ENCODE data around the gene RNF26. TPM values are rescaled to one million over a fixed set of nuclear protein-coding genes. Genes with fewer than 3 reads are reported as not detected.
"Not testable (repeated sequence)": the region's sequence is repeated elsewhere in the genome, so short reads cannot be mapped to it uniquely, and the experiment has no call there.

RNF26 gene

GRCh38 chr11:119377961-119378667, 43.8 kb downstream of the RNF26 start:
- Histone ChIP-seq H3K9ac (ENCODE audit: low read depth, low read length) (no peak overlapping the region), H3K27me3 (ENCODE audit: control insufficient read depth, insufficient read depth, low read length) (no peaks in the 10 kb centered on the region), H3K4me1 (ENCODE audit: control insufficient read depth, insufficient read depth, low read length) (peaks cover 47% of the 10 kb centered on the region), H3K9me3 (replicated peaks; ENCODE audit: low read length) (no peaks in the 10 kb centered on the region), H3K36me3 (ENCODE audit: insufficient read depth, low read length) (no peaks in the 10 kb centered on the region), H3K4me2 (ENCODE audit: low read length) (no peak overlapping the region), H3K4me3 (ENCODE audit: low read length) (no peak overlapping the region)

GRCh38 chr11:119378851-119379465, 44.6 kb downstream of the RNF26 start:
- Histone ChIP-seq H3K4me1 (ENCODE audit: control insufficient read depth, insufficient read depth, low read length) (peaks cover 47% of the 10 kb centered on the region), H3K9ac (ENCODE audit: low read depth, low read length) (no peak overlapping the region), H3K4me2 (ENCODE audit: low read length) (no peak overlapping the region), H3K4me3 (ENCODE audit: low read length) (no peak overlapping the region), H3K27me3 (ENCODE audit: control insufficient read depth, insufficient read depth, low read length) (peaks cover 1% of the 10 kb centered on the region), H3K9me3 (replicated peaks; ENCODE audit: low read length) (no peaks in the 10 kb centered on the region), H3K36me3 (ENCODE audit: insufficient read depth, low read length) (no peaks in the 10 kb centered on the region)

GRCh38 chr11:119380160-119380826, 46.0 kb downstream of the RNF26 start:
- Histone ChIP-seq H3K9ac (ENCODE audit: low read depth, low read length) (peak overlapping the region; percentile 74), H3K36me3 (ENCODE audit: insufficient read depth, low read length) (no peaks in the 10 kb centered on the region), H3K4me2 (ENCODE audit: low read length) (peak overlapping the region; percentile 84), H3K27me3 (ENCODE audit: control insufficient read depth, insufficient read depth, low read length) (peaks cover 8% of the 10 kb centered on the region), H3K4me1 (ENCODE audit: control insufficient read depth, insufficient read depth, low read length) (peaks cover 37% of the 10 kb centered on the region), H3K4me3 (ENCODE audit: low read length) (peak overlapping the region; percentile 75), H3K9me3 (replicated peaks; ENCODE audit: low read length) (no peaks in the 10 kb centered on the region)

GRCh38 chr11:119380827-119381180, 46.5 kb downstream of the RNF26 start:
- no peaks in the 10 kb centered on the region for H3K36me3 ChIP-seq (ENCODE audit: insufficient read depth, low read length)
- peak overlapping the region; percentile 75 for H3K4me3 ChIP-seq (ENCODE audit: low read length)
- peak overlapping the region; percentile 84 for H3K4me2 ChIP-seq (ENCODE audit: low read length)
- H3K9me3 ChIP-seq (replicated peaks; ENCODE audit: low read length), result no peaks in the 10 kb centered on the region
- H3K27me3 ChIP-seq (ENCODE audit: control insufficient read depth, insufficient read depth, low read length), result peaks cover 8% of the 10 kb centered on the region
- peak overlapping the region; percentile 74 for H3K9ac ChIP-seq (ENCODE audit: low read depth, low read length)
- peaks cover 32% of the 10 kb centered on the region for H3K4me1 ChIP-seq (ENCODE audit: control insufficient read depth, insufficient read depth, low read length)

GRCh38 chr11:119381181-119381988, 47.1 kb downstream of the RNF26 start, which contains the start of gene USP2:
Gene USP2 (minus strand): TSS chr11:119381690. CDS start chr11:119373480, 8,210 bp downstream.
- Histone ChIP-seq H3K4me3 (ENCODE audit: low read length) (peak within 1 kb of the TSS; percentile 75), H3K9ac (ENCODE audit: low read depth, low read length) (peak within 1 kb of the TSS; percentile 74), H3K27me3 (ENCODE audit: control insufficient read depth, insufficient read depth, low read length) (peaks cover 8% of the 10 kb centered on the region), H3K36me3 (ENCODE audit: insufficient read depth, low read length) (no peaks in the 10 kb centered on the region), H3K4me2 (ENCODE audit: low read length) (peak within 1 kb of the TSS; percentile 84), H3K4me1 (ENCODE audit: control insufficient read depth, insufficient read depth, low read length) (peaks cover 26% of the 10 kb centered on the region), H3K9me3 (replicated peaks; ENCODE audit: low read length) (no peaks in the 10 kb centered on the region)

- Histone ChIP-seq H3K9me3 (replicated peaks; ENCODE audit: low read length) (no peaks in the 10 kb centered on the region), H3K9ac (ENCODE audit: low read depth, low read length) (peak overlapping the region; percentile 47), H3K36me3 (ENCODE audit: insufficient read depth, low read length) (no peaks in the 10 kb centered on the region), H3K27me3 (ENCODE audit: control insufficient read depth, insufficient read depth, low read length) (peaks cover 8% of the 10 kb centered on the region), H3K4me3 (ENCODE audit: low read length) (peak overlapping the region; percentile 75), H3K4me2 (ENCODE audit: low read length) (peak overlapping the region; percentile 84), H3K4me1 (ENCODE audit: control insufficient read depth, insufficient read depth, low read length) (peaks cover 21% of the 10 kb centered on the region)
Observed at GRCh38 chr11:119382101-119382500, 47.8 kb downstream of the RNF26 start.

- H3K4me3 ChIP-seq (ENCODE audit: low read length); H3K27me3 ChIP-seq (ENCODE audit: control insufficient read depth, insufficient read depth, low read length); H3K9me3 ChIP-seq (replicated peaks; ENCODE audit: low read length); H3K9ac ChIP-seq (ENCODE audit: low read depth, low read length); H3K36me3 ChIP-seq (ENCODE audit: insufficient read depth, low read length): not testable (repeated sequence)
- H3K4me1 ChIP-seq (ENCODE audit: control insufficient read depth, insufficient read depth, low read length), result peaks cover 17% of the 10 kb centered on the region
- peak overlapping the region; percentile 84 for H3K4me2 ChIP-seq (ENCODE audit: low read length)
Observed at GRCh38 chr11:119382513-119382912, 48.2 kb downstream of the RNF26 start.

- no peaks in the 10 kb centered on the region for H3K9me3 ChIP-seq (replicated peaks; ENCODE audit: low read length)
- H3K4me1 ChIP-seq (ENCODE audit: control insufficient read depth, insufficient read depth, low read length), result peaks cover 14% of the 10 kb centered on the region
- no peak overlapping the region for H3K4me2 ChIP-seq (ENCODE audit: low read length)
- no peak overlapping the region for H3K9ac ChIP-seq (ENCODE audit: low read depth, low read length)
- no peak overlapping the region for H3K4me3 ChIP-seq (ENCODE audit: low read length)
- no peaks in the 10 kb centered on the region for H3K36me3 ChIP-seq (ENCODE audit: insufficient read depth, low read length)
- H3K27me3 ChIP-seq (ENCODE audit: control insufficient read depth, insufficient read depth, low read length), result peaks cover 8% of the 10 kb centered on the region
Observed at GRCh38 chr11:119384332-119384731, 50.0 kb downstream of the RNF26 start.

Small RNA genes within 50 kb of the gene (small RNA-seq; reads per million reads assigned to genes)
- gene RF01225 (not detected), gene RNU6-262P (not detected)

Data from skeletal muscle satellite cell (primary cell).